OCI-LY1 (cell line): ENCODE results near the gene SLC2A4RG.

Source experiments
- H2AFZ ChIP-seq: fragments of 200-600 bp; sonication (generic), shearing (Covaris generic); 2 replicates; pipeline ENCODE4 v1.6.0; 2014; ENCODE audit warnings: antibody characterized with exemption, mild to moderate bottlenecking, low read length
- H3F3A ChIP-seq: fragments of 200-600 bp; sonication (generic), shearing (Covaris generic); 2 replicates; pipeline ENCODE4 v1.6.0; 2014; ENCODE audit warnings: mild to moderate bottlenecking, antibody characterized with exemption, low read length, moderate library complexity; ENCODE audit not compliant: insufficient read depth
- H3K27ac ChIP-seq: fragments of 200-600 bp; sonication (generic); 2 replicates; pipeline ENCODE4 v1.5.1; 2014; ENCODE audit warnings: low read length, mixed run types, mild to moderate bottlenecking, low read depth; ENCODE audit not compliant: poor library complexity, severe bottlenecking
- H3K27me3 ChIP-seq: fragments of 200-600 bp; sonication (generic); 2 replicates; pipeline ENCODE4 v1.6.0; 2014; ENCODE audit warnings: antibody characterized with exemption, mild to moderate bottlenecking, low read length, moderate library complexity; ENCODE audit not compliant: insufficient read depth
- H3K36me3 ChIP-seq: fragments of 200-600 bp; sonication (generic); 2 replicates; pipeline ENCODE4 v1.6.1; 2014; ENCODE audit warnings: mild to moderate bottlenecking, antibody characterized with exemption, low read length, moderate library complexity, mixed read lengths; ENCODE audit not compliant: insufficient read depth
- H3K4me1 ChIP-seq: fragments of 200-600 bp; sonication (generic); 2 replicates; pipeline ENCODE4 v1.5.1; 2014; ENCODE audit warnings: mild to moderate bottlenecking, low read length, moderate library complexity; ENCODE audit not compliant: insufficient read depth, severe bottlenecking
- H3K4me2 ChIP-seq: fragments of 200-600 bp; sonication (generic), shearing (Covaris generic); 2 replicates; pipeline ENCODE4 v1.6.1; 2014; ENCODE audit warnings: low read length
- H3K4me3 ChIP-seq: fragments of 200-600 bp; sonication (generic); 2 replicates; pipeline ENCODE4 v1.5.1; 2014; ENCODE audit warnings: low read length, low read depth, mild to moderate bottlenecking, mixed read lengths; ENCODE audit not compliant: poor library complexity, severe bottlenecking
- H3K79me2 ChIP-seq: fragments of 200-600 bp; shearing (Covaris generic); 2 replicates; pipeline ENCODE4 v1.6.1; 2016; ENCODE audit warnings: mixed run types, low read length, mixed read lengths; ENCODE audit not compliant: insufficient read depth
- H3K9ac ChIP-seq: fragments of 200-600 bp; sonication (generic), shearing (Covaris generic); 2 replicates; pipeline ENCODE4 v1.6.1; 2014; ENCODE audit warnings: mild to moderate bottlenecking, low read length, mixed read lengths
- H3K9me2 ChIP-seq: fragments of 200-600 bp; sonication (generic), shearing (Covaris generic); 2 replicates; pipeline ENCODE4 v1.6.1; 2014; ENCODE audit warnings: low read depth, mild to moderate bottlenecking, low read length, mixed read lengths
- H3K9me3 ChIP-seq: fragments of 200-600 bp; shearing (Covaris generic); 2 replicates; pipeline ENCODE4 v1.6.1; 2014; ENCODE audit warnings: low read length, mixed read lengths
- H4K20me1 ChIP-seq: fragments of 200-600 bp; sonication (generic), shearing (Covaris generic); 2 replicates; pipeline ENCODE4 v1.6.0; 2016; ENCODE audit warnings: mild to moderate bottlenecking, low read length; ENCODE audit not compliant: insufficient read depth
- EZH2 ChIP-seq: fragments of 200-600 bp; sonication (generic), shearing (Covaris generic); IDR thresholded peaks from 2 replicates; pipeline ENCODE4 v1.8.0; 2017; ENCODE audit warnings: borderline replicate concordance, mixed run types, mild to moderate bottlenecking, antibody characterized with exemption, low read length, moderate library complexity, mixed read lengths
- TF ChIP-seq, protein P1 (sequence below): fragments of 200-600 bp; sonication (generic), shearing (Covaris generic); IDR thresholded peaks from 2 replicates; pipeline ENCODE4 v1.5.1; 2017; ENCODE audit warnings: mild to moderate bottlenecking, antibody characterized with exemption, low read length, moderate library complexity, mixed read lengths

Gene SLC2A4RG

GRCh38 chr20:63736893-63737694 is 2.5 kb upstream of the SLC2A4RG start:
- Histone ChIP-seq H3K36me3 (peaks cover 29% of the 10 kb centered on the region), H3K27me3 (no peaks in the 10 kb centered on the region; the same call in 1 of the 2 replicates), H3K9me3 (no peaks in the 10 kb centered on the region), H3K4me3 (peak overlapping the region; percentile 42), H3K9ac (peak overlapping the region; percentile 49), H2AFZ (no peak overlapping the region), H3K79me2 (no peaks in the 10 kb centered on the region), H3K9me2 (no peaks in the 10 kb centered on the region), H3K27ac (peak overlapping the region; percentile 72), H4K20me1 (no peaks in the 10 kb centered on the region), H3K4me2 (peak overlapping the region; percentile 55), H3F3A (no peaks in the 10 kb centered on the region; the same call in 1 of the 2 replicates), H3K4me1 (peaks cover 39% of the 10 kb centered on the region)
- TF ChIP-seq, protein P1, sequence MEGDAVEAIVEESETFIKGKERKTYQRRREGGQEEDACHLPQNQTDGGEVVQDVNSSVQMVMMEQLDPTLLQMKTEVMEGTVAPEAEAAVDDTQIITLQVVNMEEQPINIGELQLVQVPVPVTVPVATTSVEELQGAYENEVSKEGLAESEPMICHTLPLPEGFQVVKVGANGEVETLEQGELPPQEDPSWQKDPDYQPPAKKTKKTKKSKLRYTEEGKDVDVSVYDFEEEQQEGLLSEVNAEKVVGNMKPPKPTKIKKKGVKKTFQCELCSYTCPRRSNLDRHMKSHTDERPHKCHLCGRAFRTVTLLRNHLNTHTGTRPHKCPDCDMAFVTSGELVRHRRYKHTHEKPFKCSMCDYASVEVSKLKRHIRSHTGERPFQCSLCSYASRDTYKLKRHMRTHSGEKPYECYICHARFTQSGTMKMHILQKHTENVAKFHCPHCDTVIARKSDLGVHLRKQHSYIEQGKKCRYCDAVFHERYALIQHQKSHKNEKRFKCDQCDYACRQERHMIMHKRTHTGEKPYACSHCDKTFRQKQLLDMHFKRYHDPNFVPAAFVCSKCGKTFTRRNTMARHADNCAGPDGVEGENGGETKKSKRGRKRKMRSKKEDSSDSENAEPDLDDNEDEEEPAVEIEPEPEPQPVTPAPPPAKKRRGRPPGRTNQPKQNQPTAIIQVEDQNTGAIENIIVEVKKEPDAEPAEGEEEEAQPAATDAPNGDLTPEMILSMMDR, result no peak
- TF ChIP-seq EZH2, result no peak

DNA sequence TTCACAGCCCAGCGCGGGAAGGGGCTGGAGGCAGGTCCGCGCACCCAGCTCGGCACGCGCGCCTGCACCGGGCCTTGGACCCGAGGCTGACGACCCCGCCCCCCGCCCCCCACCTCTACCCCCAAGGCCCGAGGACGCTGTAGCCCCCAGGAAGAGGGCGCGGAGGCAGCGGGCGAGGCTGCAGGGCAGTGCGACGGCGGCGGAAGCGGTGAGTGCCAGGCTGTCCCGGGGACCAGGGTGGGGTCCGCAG is 2.0 kb upstream of the SLC2A4RG start:
- peak overlapping the region; percentile 55 for H3K4me2 ChIP-seq
- H3K27ac ChIP-seq, result peak overlapping the region; percentile 72
- H3K4me3 ChIP-seq, result peak overlapping the region; percentile 42
- no peaks in the 10 kb centered on the region; the same call in 1 of the 2 replicates for H3K27me3 ChIP-seq
- no peaks in the 10 kb centered on the region for H3K9me3 ChIP-seq
- no peak overlapping the region for H2AFZ ChIP-seq
- peaks cover 33% of the 10 kb centered on the region for H3K36me3 ChIP-seq
- no peaks in the 10 kb centered on the region; the same call in 1 of the 2 replicates for H3F3A ChIP-seq
- no peaks in the 10 kb centered on the region for H4K20me1 ChIP-seq
- H3K4me1 ChIP-seq, result peaks cover 39% of the 10 kb centered on the region
- no peaks in the 10 kb centered on the region for H3K79me2 ChIP-seq
- TF ChIP-seq, protein P1, result no peak
- TF ChIP-seq EZH2, result no peak
- no peaks in the 10 kb centered on the region for H3K9me2 ChIP-seq
- H3K9ac ChIP-seq, result no peak overlapping the region; the same call in 1 of the 2 replicates

- H3K9me3 ChIP-seq, result no peaks in the 10 kb centered on the region
- no peaks in the 10 kb centered on the region for H3K9me2 ChIP-seq
- no peaks in the 10 kb centered on the region; the same call in 1 of the 2 replicates for H3F3A ChIP-seq
- H3K9ac ChIP-seq, result no peak overlapping the region; the same call in 1 of the 2 replicates
- peaks cover 39% of the 10 kb centered on the region for H3K4me1 ChIP-seq
- no peaks in the 10 kb centered on the region for H3K79me2 ChIP-seq
- peaks cover 33% of the 10 kb centered on the region for H3K36me3 ChIP-seq
- no peaks in the 10 kb centered on the region for H4K20me1 ChIP-seq
- TF ChIP-seq, protein P1, result no peak
- no peak for TF ChIP-seq EZH2
- no peaks in the 10 kb centered on the region; the same call in 1 of the 2 replicates for H3K27me3 ChIP-seq
- H3K4me2 ChIP-seq, result peak overlapping the region; percentile 58
- no peak overlapping the region for H3K27ac ChIP-seq
- no peak overlapping the region for H2AFZ ChIP-seq
- peak overlapping the region; percentile 42 for H3K4me3 ChIP-seq
These were observed 1.5 kb upstream of the SLC2A4RG start for GRCh38 chr20:63737945-63738686.
